HepG2 (cell line): ENCODE data around the gene ZXDC. TPM values are rescaled to one million over a fixed set of nuclear protein-coding genes. Genes with fewer than 3 reads are reported as not detected.

Experiments
- FLYWCH1 ChIP-seq: sonication (generic); formaldehyde crosslinking; IDR thresholded peaks from 2 replicates; pipeline ENCODE4 v1.8.1; 2023; ENCODE audit warnings: mild to moderate bottlenecking, missing genetic modification reagents
- FOXK1 ChIP-seq: sonication (generic); formaldehyde crosslinking; IDR thresholded peaks from 2 replicates; pipeline ENCODE4 v1.4.0; 2020; ENCODE audit warnings: low read depth, missing genetic modification reagents, borderline replicate concordance
- GABPB1 ChIP-seq: IDR thresholded peaks from 2 replicates; pipeline ENCODE4 v1.6.1; 2016; ENCODE audit warnings: mild to moderate bottlenecking, missing genetic modification reagents, moderate library complexity, missing compliant biosample characterization
- HDAC1 ChIP-seq: sonication (generic); formaldehyde crosslinking; IDR thresholded peaks from 2 replicates; pipeline ENCODE4 v1.5.1; 2020; ENCODE audit warnings: mild to moderate bottlenecking, missing genetic modification reagents
- HOXA3 ChIP-seq: sonication (generic); formaldehyde crosslinking; IDR thresholded peaks from 2 replicates; pipeline ENCODE4 v1.5.0; 2020; ENCODE audit warnings: missing genetic modification reagents
- KLF11 ChIP-seq: IDR thresholded peaks from 2 replicates; pipeline ENCODE4 v1.6.1; 2016; ENCODE audit warnings: missing compliant biosample characterization
- MIER2 ChIP-seq: IDR thresholded peaks from 2 replicates; pipeline ENCODE4 v1.6.1; 2016; ENCODE audit warnings: missing biosample characterization, missing genetic modification reagents
- NPAS2 ChIP-seq: sonication (generic); formaldehyde crosslinking; IDR thresholded peaks from 2 replicates; pipeline ENCODE4 v1.8.0; 2022; ENCODE audit warnings: mild to moderate bottlenecking, missing genetic modification reagents, borderline replicate concordance
- RBM22 ChIP-seq: fragments of 200-400 bp; formaldehyde crosslinking; optimal IDR thresholded peaks from 2 replicates; pipeline ENCODE3; 2017; ENCODE audit warnings: mild to moderate bottlenecking, low read length, moderate library complexity
- SMYD3 ChIP-seq: sonication (generic); formaldehyde crosslinking; IDR thresholded peaks from 2 replicates; pipeline ENCODE4 v1.8.1; 2023; ENCODE audit warnings: mild to moderate bottlenecking, missing genetic modification reagents
- TEAD3 ChIP-seq: optimal IDR thresholded peaks from 2 replicates; pipeline ENCODE3; 2016; ENCODE audit warnings: borderline replicate concordance
- XBP1 ChIP-seq: sonication (generic); formaldehyde crosslinking; IDR thresholded peaks from 2 replicates; pipeline ENCODE4 v1.5.0; 2020; ENCODE audit warnings: missing genetic modification reagents
- ZBTB10 ChIP-seq: sonication (generic); formaldehyde crosslinking; IDR thresholded peaks from 2 replicates; pipeline ENCODE4 v1.4.0; 2020; ENCODE audit warnings: missing genetic modification reagents, borderline replicate concordance
- ZBTB34 ChIP-seq: sonication (generic); formaldehyde crosslinking; IDR thresholded peaks from 2 replicates; pipeline ENCODE4 v1.8.0; 2022; ENCODE audit warnings: mild to moderate bottlenecking, missing genetic modification reagents
- ZNF274 ChIP-seq: sonication (generic); formaldehyde crosslinking; IDR thresholded peaks from 2 replicates; pipeline ENCODE4 v1.5.1; 2020; ENCODE audit warnings: mild to moderate bottlenecking, missing genetic modification reagents
- ZNF30 ChIP-seq: sonication (generic); formaldehyde crosslinking; IDR thresholded peaks from 2 replicates; pipeline ENCODE4 v1.5.0; 2020; ENCODE audit warnings: mild to moderate bottlenecking, missing genetic modification reagents
- ZNF34 ChIP-seq: sonication (generic); formaldehyde crosslinking; IDR thresholded peaks from 2 replicates; pipeline ENCODE4 v1.4.0; 2020; ENCODE audit warnings: mild to moderate bottlenecking, missing genetic modification reagents, borderline replicate concordance
- ZNF496 ChIP-seq: sonication (generic); formaldehyde crosslinking; IDR thresholded peaks from 2 replicates; pipeline ENCODE4 v1.8.1; 2023; ENCODE audit warnings: mild to moderate bottlenecking, moderate library complexity, missing genetic modification reagents; ENCODE audit not compliant: insufficient replicate concordance
- ZNF546 ChIP-seq: sonication (generic); formaldehyde crosslinking; conservative IDR thresholded peaks from 2 replicates; pipeline ENCODE4 v1.8.1; 2023; ENCODE audit warnings: mild to moderate bottlenecking, missing genetic modification reagents
- ZNF577 ChIP-seq: sonication (generic); formaldehyde crosslinking; IDR thresholded peaks from 2 replicates; pipeline ENCODE4 v1.4.0; 2020; ENCODE audit warnings: mild to moderate bottlenecking, low read depth, missing genetic modification reagents, borderline replicate concordance
- ZNF7 ChIP-seq: IDR thresholded peaks from 2 replicates; pipeline ENCODE4 v1.6.1; 2016; ENCODE audit warnings: missing biosample characterization, missing genetic modification reagents
- ZNF790 ChIP-seq: sonication (generic); formaldehyde crosslinking; IDR thresholded peaks from 2 replicates; pipeline ENCODE4 v1.8.0; 2022; ENCODE audit warnings: missing genetic modification reagents, mild to moderate bottlenecking, borderline replicate concordance
- ZNF816 ChIP-seq: sonication (generic); formaldehyde crosslinking; IDR thresholded peaks from 2 replicates; pipeline ENCODE4 v1.8.0; 2022; ENCODE audit warnings: missing genetic modification reagents, mild to moderate bottlenecking, borderline replicate concordance
- ZNF83 ChIP-seq: sonication (generic); formaldehyde crosslinking; IDR thresholded peaks from 2 replicates; pipeline ENCODE4 v1.4.0; 2020; ENCODE audit warnings: missing genetic modification reagents, mild to moderate bottlenecking, borderline replicate concordance
- polyA plus RNA-seq, 8 experiments: library from polyadenylated mRNA; depleted of rRNA in 3 of 8; stranded (reverse) in 7 of 8; unstranded in 1 of 8; fragments of >200 nt; fragmentation: Illumina TruSeq in 4 of 8; extraction: Trizol in 4 of 8; gene quantifications; 2 replicates each; pipeline versions ENCODE4 v1.2.1 to v1.2.3, GENCODE V29; 2011 to 2016; ENCODE audit warnings: low read depth in 4 of 8, missing spikeins in 1 of 8, mixed read lengths in 1 of 8; ENCODE audit not compliant: insufficient read depth in 1 of 8
- total RNA-seq, 5 experiments: library from RNA; depleted of rRNA; stranded (reverse); fragments of >200 nt; fragmentation: Illumina TruSeq; extraction: Trizol; gene quantifications; 2 replicates each; pipeline ENCODE4 v1.2.3, GENCODE V29; 2016; ENCODE audit warnings: low read depth in 1 of 5
- TF ChIP-seq, protein P1 (sequence below): IDR thresholded peaks from 2 replicates; pipeline ENCODE4 v1.6.1; 2018; ENCODE audit warnings: missing genetic modification reagents, mild to moderate bottlenecking, missing compliant biosample characterization
- TF ChIP-seq, protein P2 (sequence below): sonication (generic); formaldehyde crosslinking; IDR thresholded peaks from 2 replicates; pipeline ENCODE4 v1.8.1; 2023; ENCODE audit warnings: missing genetic modification reagents, mild to moderate bottlenecking, borderline replicate concordance

ZXDC gene
- total and polyA plus RNA-seq, 2 of the 13 experiments (the other 11 are each of a cell fraction or from before 2014, with no cell fraction given), result 17.6 to 21.2 TPM

DNA sequence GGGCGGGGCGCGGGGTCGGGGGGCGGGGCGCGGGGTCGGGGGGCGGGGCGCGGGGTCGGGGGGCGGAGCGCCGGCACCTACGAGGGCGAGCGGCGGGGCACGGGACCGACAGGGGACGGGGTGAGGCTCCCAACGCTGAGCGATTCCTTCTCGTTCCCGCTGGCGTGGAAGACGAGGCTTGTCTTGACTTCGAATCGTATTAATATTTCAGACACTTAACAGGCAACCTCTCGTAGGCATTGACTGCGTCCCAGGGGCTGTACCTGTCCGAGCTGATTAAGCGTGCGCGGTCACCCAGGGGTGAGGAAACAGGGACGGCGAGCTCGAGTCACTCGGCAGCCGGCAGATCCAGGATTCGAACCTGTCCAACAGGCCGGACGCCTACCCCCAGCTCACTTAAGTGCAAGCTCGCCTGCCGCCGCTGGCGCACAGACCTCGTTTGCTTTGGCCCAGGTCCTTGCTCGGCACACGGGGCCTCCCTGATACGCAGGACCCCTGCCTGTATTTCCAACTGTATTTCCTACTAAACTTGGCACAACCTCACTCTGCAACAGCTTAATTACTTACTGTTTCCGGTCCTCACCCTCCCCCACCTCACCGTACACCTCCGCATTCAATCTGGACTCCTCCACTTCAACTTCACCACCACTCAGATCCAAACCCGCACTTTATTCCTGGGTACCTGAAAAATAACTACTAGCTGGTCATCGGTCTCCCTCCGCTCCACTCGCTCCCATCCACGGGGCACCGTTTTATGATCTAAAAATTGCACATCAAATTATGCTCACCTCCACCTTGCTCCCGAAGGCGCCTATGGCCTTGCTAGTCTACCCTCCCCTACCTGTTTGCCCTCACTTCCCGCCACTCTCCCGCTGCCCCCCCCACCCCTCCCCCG, 722 bp upstream of the ZXDC start (continued):
- TF ChIP-seq ZBTB34 (CRISPR knock-in tag), result no peak
- no peak for TF ChIP-seq ZNF34
- TF ChIP-seq ZNF577 (CRISPR knock-in tag), result no peak
- no peak for TF ChIP-seq ZNF496 (CRISPR knock-in tag)
- no peak for TF ChIP-seq ZNF83 (CRISPR knock-in tag)
- no peak for TF ChIP-seq ZNF816 (CRISPR knock-in tag)
- no peak for TF ChIP-seq KLF11
- TF ChIP-seq FOXK1 (CRISPR knock-in tag), result no peak
- TF ChIP-seq HOXA3 (CRISPR knock-in tag), result no peak
- TF ChIP-seq XBP1 (CRISPR knock-in tag), result no peak
- TF ChIP-seq GABPB1, result no peak; the same call in 1 of the 2 replicates
- TF ChIP-seq ZNF7 (CRISPR knock-in tag), result no peak
- TF ChIP-seq MIER2, result no peak
- TF ChIP-seq ZNF790 (CRISPR knock-in tag), result peak; percentile 50; the same call in 1 of the 2 replicates
- no peak for TF ChIP-seq TEAD3 (CRISPR knock-in tag)
- TF ChIP-seq ZNF546 (CRISPR knock-in tag), result no peak
- TF ChIP-seq, protein P1, sequence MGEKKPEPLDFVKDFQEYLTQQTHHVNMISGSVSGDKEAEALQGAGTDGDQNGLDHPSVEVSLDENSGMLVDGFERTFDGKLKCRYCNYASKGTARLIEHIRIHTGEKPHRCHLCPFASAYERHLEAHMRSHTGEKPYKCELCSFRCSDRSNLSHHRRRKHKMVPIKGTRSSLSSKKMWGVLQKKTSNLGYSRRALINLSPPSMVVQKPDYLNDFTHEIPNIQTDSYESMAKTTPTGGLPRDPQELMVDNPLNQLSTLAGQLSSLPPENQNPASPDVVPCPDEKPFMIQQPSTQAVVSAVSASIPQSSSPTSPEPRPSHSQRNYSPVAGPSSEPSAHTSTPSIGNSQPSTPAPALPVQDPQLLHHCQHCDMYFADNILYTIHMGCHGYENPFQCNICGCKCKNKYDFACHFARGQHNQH (CRISPR knock-in tag), result 0 out of 2 replicates have a peak, but pooled peaks have one; percentile 18
- TF ChIP-seq ZBTB10 (CRISPR knock-in tag), result no peak
- TF ChIP-seq NPAS2 (CRISPR knock-in tag), result no peak
- no peak for TF ChIP-seq FLYWCH1 (CRISPR knock-in tag)
- TF ChIP-seq HDAC1 (CRISPR knock-in tag), result peak; percentile 45; the same call in 1 of the 2 replicates
- TF ChIP-seq, protein P2, sequence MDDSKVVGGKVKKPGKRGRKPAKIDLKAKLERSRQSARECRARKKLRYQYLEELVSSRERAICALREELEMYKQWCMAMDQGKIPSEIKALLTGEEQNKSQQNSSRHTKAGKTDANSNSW (CRISPR knock-in tag), result no peak
- TF ChIP-seq SMYD3 (CRISPR knock-in tag), result no peak
- TF ChIP-seq ZNF30 (CRISPR knock-in tag), result no peak
- TF ChIP-seq ZNF274 (CRISPR knock-in tag), result no peak; the same call in 1 of the 2 replicates
- no peak for TF ChIP-seq RBM22
